CD4-positive, alpha-beta T cell (primary cell): ENCODE measurements around the gene FAM124A. TPM values are rescaled to one million over a fixed set of nuclear protein-coding genes. Genes with fewer than 3 reads are reported as not detected.
A peak's percentile ranks its signal among the peaks of the same experiment; 100 is the strongest.

Experiments used
- ATAC-seq: fragments of 200-7000 bp; cut with Tn5 transposase; one replicate; pipeline ENCODE4 v1.10.0; 2022; ENCODE audit warnings: mild to moderate bottlenecking; ENCODE audit not compliant: poor library complexity
- CTCF ChIA-PET: fragments of 350-600 bp; sonication (Branson Sonifier 250); formaldehyde crosslinking; loops from one replicate; lab custom pipeline; 2021; ENCODE audit warnings: antibody characterized with exemption, inconsistent platforms; lab: Charles Lee
- POLR2A ChIA-PET: fragments of 350-600 bp; sonication (Branson Sonifier 250); formaldehyde crosslinking; loops from one replicate; lab custom pipeline; 2021; ENCODE audit warnings: antibody characterized with exemption, inconsistent platforms; lab: Charles Lee
- DNase-seq, 14 experiments: peaks; one replicate each; pipeline ENCODE4 v3.0.0-alpha.2; 2013 to 2020; ENCODE audit warnings: mixed read lengths in 2 of 14
- H3K27ac ChIP-seq, 2 donors: one replicate each; pipeline versions ENCODE4 v1.5.1 to v1.7.0; 2013; ENCODE audit warnings: low read length in 2 of 2, low read depth in 1 of 2, mild to moderate bottlenecking in 1 of 2
- H3K27me3 ChIP-seq, 2 experiments: 1 replicate in 1 of 2; 2 replicates in 1 of 2; pipeline versions ENCODE4 v1.6.1 to v1.7.0; 2013; ENCODE audit warnings: low read length in 2 of 2, control low read depth in 1 of 2, mild to moderate bottlenecking in 1 of 2, moderate library complexity in 1 of 2; ENCODE audit not compliant: insufficient read depth in 2 of 2, control insufficient read depth in 1 of 2
- H3K36me3 ChIP-seq: one replicate; pipeline ENCODE4 v1.6.1; 2013; ENCODE audit warnings: low read length, control low read depth; ENCODE audit not compliant: insufficient read depth
- H3K4me1 ChIP-seq: one replicate; pipeline ENCODE4 v1.6.1; 2013; ENCODE audit warnings: low read length, control low read depth; ENCODE audit not compliant: insufficient read depth
- H3K4me3 ChIP-seq: one replicate; pipeline ENCODE4 v1.5.1; 2013; ENCODE audit warnings: mild to moderate bottlenecking, low read length, moderate library complexity
- H3K9me3 ChIP-seq, 2 experiments: 1 replicate in 1 of 2; 2 replicates in 1 of 2; pipeline versions ENCODE4 v1.6.1 to v1.7.0; 2013; ENCODE audit warnings: low read length in 2 of 2, mild to moderate bottlenecking in 2 of 2, control low read depth in 1 of 2, moderate library complexity in 1 of 2; ENCODE audit not compliant: control insufficient read depth in 1 of 2, insufficient read depth in 1 of 2
- H3K27ac Mint-ChIP-seq: one replicate; pipeline ENCODE4 v1.8.0; 2020; ENCODE audit warnings: mixed read lengths
- H3K27me3 Mint-ChIP-seq: one replicate; pipeline ENCODE4 v1.8.0; 2021; ENCODE audit warnings: mixed read lengths
- H3K36me3 Mint-ChIP-seq: one replicate; pipeline ENCODE4 v1.8.0; 2021; ENCODE audit warnings: low read depth, mixed read lengths
- H3K4me1 Mint-ChIP-seq: one replicate; pipeline ENCODE4 v1.8.0; 2021; ENCODE audit warnings: low read depth, mixed read lengths
- H3K4me3 Mint-ChIP-seq: one replicate; pipeline ENCODE4 v1.8.0; 2020; ENCODE audit warnings: mild to moderate bottlenecking, mixed read lengths
- H3K9me3 Mint-ChIP-seq: one replicate; pipeline ENCODE4 v1.8.0; 2020; ENCODE audit warnings: mixed read lengths
- CTCF ChIP-seq: fragments of 200-600 bp; IDR thresholded peaks from one replicate; pipeline ENCODE4 v1.8.0; 2022; ENCODE audit warnings: antibody characterized with exemption, mild to moderate bottlenecking
- intact Hi-C, 2 experiments: fragments of 100-400 bp; cut with DNase I in 1 of 2; cut with micrococcal nuclease in 1 of 2; formaldehyde crosslinking; loops; one replicate each; pipeline versions ENCODE4 v1.15.1 to v1.9.0; 2023 to 2025; cut with DNase I, micrococcal nuclease
- total RNA-seq, 174 experiments: library from RNA in 2 of 174; stranded (reverse) in 2 of 174; gene quantifications; one replicate each; pipeline ENCODE4 v1.2.3 and lab custom pipeline; 2021 to 2026

The FAM124A gene
- total RNA-seq, 2 experiments from 2014 or later: not detected

- no peaks in the 10 kb centered on the region for H3K36me3 ChIP-seq
- Mint-ChIP-seq H3K27me3 (no peaks in the 10 kb centered on the region), H3K27ac (no peak overlapping the region), H3K36me3 (no peaks in the 10 kb centered on the region), H3K9me3 (no peaks in the 10 kb centered on the region), H3K4me1 (peaks cover 20% of the 10 kb centered on the region), H3K4me3 (no peak overlapping the region)
- TF ChIP-seq CTCF: no peak
- DNase-seq (no peak), ATAC-seq (no peak)
- peaks cover 6% of the 10 kb centered on the region for H3K4me1 ChIP-seq
- H3K9me3 ChIP-seq: no peaks in the 10 kb centered on the region
- no peak overlapping the region for H3K4me3 ChIP-seq
- CTCF ChIA-PET: no interaction called here
- POLR2A ChIA-PET: no interaction called here
- H3K27ac ChIP-seq: no peak overlapping the region
- intact Hi-C loops: no loop called here
- no peaks in the 10 kb centered on the region for H3K27me3 ChIP-seq
Measured at GRCh38 chr13:51328488-51328887, 106.3 kb downstream of the FAM124A start.

GRCh38 chr13:51329606-51330005 lies 107.4 kb downstream of the FAM124A start:
- intact Hi-C loops: no loop called here
- Histone ChIP-seq H3K9me3 (no peaks in the 10 kb centered on the region), H3K27ac (no peak overlapping the region), H3K27me3 (no peaks in the 10 kb centered on the region), H3K4me1 (peaks cover 6% of the 10 kb centered on the region), H3K36me3 (no peaks in the 10 kb centered on the region), H3K4me3 (no peak overlapping the region)
- Mint-ChIP-seq H3K9me3 (no peaks in the 10 kb centered on the region), H3K27me3 (no peaks in the 10 kb centered on the region), H3K4me1 (peaks cover 20% of the 10 kb centered on the region), H3K4me3 (no peak overlapping the region), H3K36me3 (no peaks in the 10 kb centered on the region), H3K27ac (no peak overlapping the region)
- ChIA-PET CTCF (no interaction called here), POLR2A (no interaction called here)
- ATAC-seq (no peak), DNase-seq (no peak)
- no peak for TF ChIP-seq CTCF

GRCh38 chr13:51330791-51331190 lies 108.6 kb downstream of the FAM124A start:
- Histone ChIP-seq H3K36me3 (no peaks in the 10 kb centered on the region), H3K4me3 (no peak overlapping the region), H3K27ac (no peak overlapping the region), H3K4me1 (peaks cover 6% of the 10 kb centered on the region), H3K9me3 (no peaks in the 10 kb centered on the region), H3K27me3 (no peaks in the 10 kb centered on the region)
- DNase-seq (peak in 2 of 14 experiments; percentile 3 to 9), ATAC-seq (no peak)
- no peaks in the 10 kb centered on the region for H3K9me3 Mint-ChIP-seq
- POLR2A ChIA-PET: no interaction called here
- peaks cover 20% of the 10 kb centered on the region for H3K4me1 Mint-ChIP-seq
- no peaks in the 10 kb centered on the region for H3K36me3 Mint-ChIP-seq
- no peak for TF ChIP-seq CTCF
- CTCF ChIA-PET: no interaction called here
- H3K27ac Mint-ChIP-seq: no peak overlapping the region
- intact Hi-C loops: no loop called here
- no peaks in the 10 kb centered on the region for H3K27me3 Mint-ChIP-seq
- no peak overlapping the region for H3K4me3 Mint-ChIP-seq
